ENCODE data around the gene RNF114. TPM values are rescaled to one million over a fixed set of nuclear protein-coding genes. Genes with fewer than 3 reads are reported as not detected.

Gene RNF114
- total RNA-seq, 2 donors from 2014 or later = 101 to 109 TPM

- H3K27ac ChIP-seq = peak overlapping the region; percentile 92
- no peaks in the 10 kb centered on the region for H3K27me3 ChIP-seq
- peaks cover 8% of the 10 kb centered on the region for H3K4me1 ChIP-seq
- peak overlapping the region; percentile 92 to 98 for H3K9ac ChIP-seq (ENCODE audit: low read depth in 2 of 2, low read length in 2 of 2)
- intact Hi-C loops (cut with DNase I) = no loop called here
- peak; percentile 84 for DNase-seq
- no peaks in the 10 kb centered on the region for H3K36me3 ChIP-seq
- no peaks in the 10 kb centered on the region for H3K9me3 ChIP-seq
- H3K4me3 ChIP-seq = peak overlapping the region; percentile 81
- no peak for TF ChIP-seq CTCF (IDR thresholded peaks at IDR 0.05)
Measured at GRCh38 chr20:49916146-49917002, 19.8 kb upstream of the RNF114 start.

- intact Hi-C loops (cut with DNase I) = no loop called here
- no peaks in the 10 kb centered on the region for H3K9me3 ChIP-seq
- H3K4me1 ChIP-seq = peaks cover 6% of the 10 kb centered on the region
- H3K27me3 ChIP-seq = no peaks in the 10 kb centered on the region
- DNase-seq = no peak
- no peak overlapping the region for H3K4me3 ChIP-seq
- H3K27ac ChIP-seq = no peak overlapping the region
- no peak overlapping the region for H3K9ac ChIP-seq (ENCODE audit: low read depth in 2 of 2, low read length in 2 of 2)
- no peak for TF ChIP-seq CTCF (IDR thresholded peaks at IDR 0.05)
- no peaks in the 10 kb centered on the region for H3K36me3 ChIP-seq
Measured at GRCh38 chr20:49918446-49918845, 17.8 kb upstream of the RNF114 start.

GRCh38 chr20:49919009-49919408, 17.2 kb upstream of the RNF114 start:
- intact Hi-C loops (cut with DNase I) = no loop called here

GRCh38 chr20:49919461-49919860, 16.7 kb upstream of the RNF114 start:
- H3K4me3 ChIP-seq = no peak overlapping the region
- no peak overlapping the region for H3K9ac ChIP-seq (ENCODE audit: low read depth in 2 of 2, low read length in 2 of 2)
- H3K27ac ChIP-seq = no peak overlapping the region
- TF ChIP-seq CTCF (IDR thresholded peaks at IDR 0.05) = no peak
- no peaks in the 10 kb centered on the region for H3K36me3 ChIP-seq
- H3K4me1 ChIP-seq = no peaks in the 10 kb centered on the region
- H3K27me3 ChIP-seq = no peaks in the 10 kb centered on the region
- no peaks in the 10 kb centered on the region for H3K9me3 ChIP-seq
- intact Hi-C loops (cut with DNase I) = no loop called here
- DNase-seq = no peak

More at GRCh38 chr20:49919009-49919408, 17.2 kb upstream of the RNF114 start:
- no peaks in the 10 kb centered on the region for H3K36me3 ChIP-seq
- peaks cover 4% of the 10 kb centered on the region for H3K4me1 ChIP-seq
- DNase-seq = no peak
- no peaks in the 10 kb centered on the region for H3K27me3 ChIP-seq
- no peak overlapping the region for H3K9ac ChIP-seq (ENCODE audit: low read depth in 2 of 2, low read length in 2 of 2)
- no peak for TF ChIP-seq CTCF (IDR thresholded peaks at IDR 0.05)
- H3K27ac ChIP-seq = no peak overlapping the region
- no peak overlapping the region for H3K4me3 ChIP-seq
- no peaks in the 10 kb centered on the region for H3K9me3 ChIP-seq

GRCh38 chr20:49924247-49924646, 11.9 kb upstream of the RNF114 start:
- no peaks in the 10 kb centered on the region for H3K4me1 ChIP-seq
- TF ChIP-seq CTCF (IDR thresholded peaks at IDR 0.05) = no peak
- no peaks in the 10 kb centered on the region for H3K36me3 ChIP-seq
- no peak overlapping the region for H3K9ac ChIP-seq (ENCODE audit: low read depth in 2 of 2, low read length in 2 of 2)
- no peaks in the 10 kb centered on the region for H3K9me3 ChIP-seq
- H3K27ac ChIP-seq = peak overlapping the region; percentile 77
- intact Hi-C loops (cut with DNase I) = loop anchor here (10.0 kb wide), 1 partner anchor 309 kb away; no protein-coding TSS in a partner anchor
- no peaks in the 10 kb centered on the region for H3K27me3 ChIP-seq
- no peak for DNase-seq
- H3K4me3 ChIP-seq = no peak overlapping the region

Measured in colonic mucosa (tissue), 4 donors.